Measurements from ENCODE around the gene MDC1. TPM values are rescaled to one million over a fixed set of nuclear protein-coding genes. Genes with fewer than 3 reads are reported as not detected.

Gene MDC1
- total and polyA plus RNA-seq, 5 donors = 11.1 to 26.6 (median 22.4) TPM

GRCh38 chr6:30744054-30744805, 27.1 kb upstream of the MDC1 start, which contains the start of gene IER3:
Gene IER3, minus strand, starts transcription at chr6:30744547. Its CDS starts 29 bp downstream, at chr6:30744518.
- H3K27ac ChIP-seq (ENCODE audit: low read length) = peak within 1 kb of the TSS; percentile 94
- H3K4me3 ChIP-seq (ENCODE audit: low read length) = peak within 1 kb of the TSS; percentile 89
- DNase-seq (peak; percentile 90 to 94 (median 93)), ATAC-seq (peak; percentile 60 to 62)
- H3K27me3 ChIP-seq (ENCODE audit: control insufficient read depth, insufficient read depth) = no peaks in the 10 kb centered on the region
- intact Hi-C loops (cut with DNase I) = loop anchor here (2.0 to 10.0 kb wide), 7 partner anchors 38 to 171 kb away; partner anchors contain the start of genes DDR1 (in 3 of the 4) and VARS2 (in 1 of the 4)
- H3K4me1 ChIP-seq (ENCODE audit: control insufficient read depth, insufficient read depth, low read length) = peaks cover 2% of the 10 kb centered on the region
- under 1% methylated on average over 54 of the region's 54 CpGs for WGBS
- no peaks in the 10 kb centered on the region for H3K9me3 ChIP-seq (ENCODE audit: control insufficient read depth, low read length)

- intact Hi-C loops (cut with DNase I) = loop anchor here (2.0 to 10.0 kb wide), 7 partner anchors 39 to 171 kb away; partner anchors contain the start of genes DDR1 (in 3 of the 4) and VARS2 (in 1 of the 4)
- DNase-seq = peak; percentile 45 to 76 (median 75)
- Histone ChIP-seq H3K27ac (ENCODE audit: low read length) (peak overlapping the region; percentile 94), H3K4me3 (ENCODE audit: low read length) (peak overlapping the region; percentile 89), H3K4me1 (ENCODE audit: control insufficient read depth, insufficient read depth, low read length) (peaks cover 2% of the 10 kb centered on the region), H3K27me3 (ENCODE audit: control insufficient read depth, insufficient read depth) (no peaks in the 10 kb centered on the region), H3K9me3 (ENCODE audit: control insufficient read depth, low read length) (no peaks in the 10 kb centered on the region)
- WGBS = 1% methylated on average over 55 of the region's 55 CpGs
- peak; percentile 10 to 12 for ATAC-seq
Measured at GRCh38 chr6:30743099-30744053, 26.3 kb upstream of the MDC1 start.

GRCh38 chr6:30742316-30743098, 25.4 kb upstream of the MDC1 start, which contains the start of gene FLOT1:
Gene FLOT1, minus strand, starts transcription at chr6:30742687. Its CDS starts 498 bp downstream, at chr6:30742189.
- no peaks in the 10 kb centered on the region for H3K27me3 ChIP-seq (ENCODE audit: control insufficient read depth, insufficient read depth)
- H3K27ac ChIP-seq (ENCODE audit: low read length) = peak within 1 kb of the TSS; percentile 96
- H3K4me1 ChIP-seq (ENCODE audit: control insufficient read depth, insufficient read depth, low read length) = peaks cover 2% of the 10 kb centered on the region
- WGBS = under 1% methylated on average over 66 of the region's 66 CpGs
- ATAC-seq (peak; percentile 93 to 94), DNase-seq (peak; percentile 98 to 99 (median 99))
- peak within 1 kb of the TSS; percentile 89 for H3K4me3 ChIP-seq (ENCODE audit: low read length)
- intact Hi-C loops (cut with DNase I) = loop anchor here (5.0 to 10.0 kb wide), 6 partner anchors 40 to 172 kb away; partner anchors contain the start of genes DDR1 (in 3 of the 4) and VARS2 (in 1 of the 4)
- H3K9me3 ChIP-seq (ENCODE audit: control insufficient read depth, low read length) = no peaks in the 10 kb centered on the region

DNA sequence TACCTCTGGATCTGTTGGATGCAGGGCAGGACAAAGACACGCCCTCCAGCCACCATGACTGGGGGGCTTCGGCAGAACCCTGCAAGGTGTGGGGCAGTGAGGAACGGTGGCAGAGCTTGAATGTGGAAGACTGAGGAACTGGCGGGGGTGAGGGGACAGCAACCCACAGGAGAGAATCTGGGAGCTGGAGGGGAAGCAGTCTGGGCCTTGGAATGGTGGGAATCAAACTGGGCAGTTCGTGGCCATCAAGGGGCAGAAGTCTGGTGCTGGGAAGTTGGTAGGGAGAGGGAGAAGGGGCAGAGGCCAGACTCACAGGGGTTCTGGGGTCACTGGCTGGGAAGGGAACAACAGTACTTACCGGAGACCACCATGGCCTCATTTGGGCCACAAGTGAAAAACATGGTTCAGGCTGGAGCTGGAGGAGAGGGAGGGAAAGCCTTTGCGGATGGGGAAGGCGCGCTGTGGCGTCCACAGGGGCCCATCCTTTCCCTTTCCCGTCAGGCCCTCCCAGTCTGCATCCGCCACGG, 24.8 kb upstream of the MDC1 start:
- H3K9me3 ChIP-seq (ENCODE audit: control insufficient read depth, low read length) = no peaks in the 10 kb centered on the region
- DNase-seq (peak in 1 of 3 donors; percentile 62), ATAC-seq (peak; percentile 49 to 67)
- 7% methylated on average over 13 of the region's 13 CpGs for WGBS
- peak overlapping the region; percentile 96 for H3K27ac ChIP-seq (ENCODE audit: low read length)
- intact Hi-C loops (cut with DNase I) = loop anchor here (5.0 to 10.0 kb wide), 6 partner anchors 40 to 173 kb away; partner anchors contain the start of genes DDR1 (in 3 of the 4) and VARS2 (in 1 of the 4)
- H3K4me3 ChIP-seq (ENCODE audit: low read length) = peak overlapping the region; percentile 89
- H3K27me3 ChIP-seq (ENCODE audit: control insufficient read depth, insufficient read depth) = no peaks in the 10 kb centered on the region
- H3K4me1 ChIP-seq (ENCODE audit: control insufficient read depth, insufficient read depth, low read length) = peaks cover 2% of the 10 kb centered on the region

- peak overlapping the region; percentile 89 for H3K4me3 ChIP-seq (ENCODE audit: low read length)
- ATAC-seq = no peak
Measured at GRCh38 chr6:30741063-30741779, 24.1 kb upstream of the MDC1 start.

DNA sequence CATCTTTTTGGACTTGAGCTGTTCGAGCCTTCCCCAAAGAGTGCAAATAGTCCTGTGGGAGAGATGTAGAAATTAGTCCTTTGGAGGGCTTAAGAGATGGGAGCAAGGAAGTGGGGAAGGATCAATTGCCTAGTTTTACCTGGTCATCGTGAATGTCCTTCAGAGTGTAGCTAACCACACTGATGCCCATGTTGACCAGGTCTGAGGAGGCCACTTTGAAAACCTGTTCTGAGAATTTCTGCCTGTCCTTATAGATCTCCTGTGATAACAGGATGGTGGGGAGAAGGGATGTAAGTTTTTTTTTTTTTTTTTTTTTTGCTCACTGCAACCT, 23.4 kb upstream of the MDC1 start:
- Histone ChIP-seq H3K9me3 (ENCODE audit: control insufficient read depth, low read length) (no peaks in the 10 kb centered on the region), H3K27me3 (ENCODE audit: control insufficient read depth, insufficient read depth) (no peaks in the 10 kb centered on the region), H3K4me3 (ENCODE audit: low read length) (no peak overlapping the region), H3K4me1 (ENCODE audit: control insufficient read depth, insufficient read depth, low read length) (peaks cover 2% of the 10 kb centered on the region), H3K27ac (ENCODE audit: low read length) (no peak overlapping the region)
- no peak for DNase-seq
- WGBS = 88% methylated on average over 2 of the region's 2 CpGs
- intact Hi-C loops (cut with DNase I) = loop anchor here (5.0 to 10.0 kb wide), 6 partner anchors 42 to 174 kb away; partner anchors contain the start of genes DDR1 (in 3 of the 4) and VARS2 (in 1 of the 4)
- no peak for ATAC-seq

More at GRCh38 chr6:30741063-30741779, 24.1 kb upstream of the MDC1 start:
- Histone ChIP-seq H3K4me1 (ENCODE audit: control insufficient read depth, insufficient read depth, low read length) (peaks cover 2% of the 10 kb centered on the region), H3K27me3 (ENCODE audit: control insufficient read depth, insufficient read depth) (no peaks in the 10 kb centered on the region), H3K27ac (ENCODE audit: low read length) (peak overlapping the region; percentile 96), H3K9me3 (ENCODE audit: control insufficient read depth, low read length) (no peaks in the 10 kb centered on the region)
- DNase-seq = peak in 1 of 3 donors; percentile 47
- 64% methylated on average over 8 of the region's 8 CpGs for WGBS
- intact Hi-C loops (cut with DNase I) = loop anchor here (5.0 to 10.0 kb wide), 6 partner anchors 41 to 174 kb away; partner anchors contain the start of genes DDR1 (in 3 of the 4) and VARS2 (in 1 of the 4)

GRCh38 chr6:30738532-30738931, 21.5 kb upstream of the MDC1 start:
- no peak overlapping the region for H3K4me3 ChIP-seq (ENCODE audit: low read length)
- intact Hi-C loops (cut with DNase I) = no loop called here
- WGBS = 82% methylated on average over 6 of the region's 6 CpGs
- no peaks in the 10 kb centered on the region for H3K4me1 ChIP-seq (ENCODE audit: control insufficient read depth, insufficient read depth, low read length)
- no peaks in the 10 kb centered on the region for H3K9me3 ChIP-seq (ENCODE audit: control insufficient read depth, low read length)
- H3K27ac ChIP-seq (ENCODE audit: low read length) = no peak overlapping the region
- ATAC-seq (no peak), DNase-seq (no peak)
- no peaks in the 10 kb centered on the region for H3K27me3 ChIP-seq (ENCODE audit: control insufficient read depth, insufficient read depth)

- no peak overlapping the region for H3K4me3 ChIP-seq (ENCODE audit: low read length)
- intact Hi-C loops (cut with DNase I) = no loop called here
- no peaks in the 10 kb centered on the region for H3K4me1 ChIP-seq (ENCODE audit: control insufficient read depth, insufficient read depth, low read length)
- DNase-seq (no peak), ATAC-seq (no peak)
- 85% methylated on average over 8 of the region's 8 CpGs for WGBS
- H3K9me3 ChIP-seq (ENCODE audit: control insufficient read depth, low read length) = no peaks in the 10 kb centered on the region
- no peak overlapping the region for H3K27ac ChIP-seq (ENCODE audit: low read length)
- H3K27me3 ChIP-seq (ENCODE audit: control insufficient read depth, insufficient read depth) = no peaks in the 10 kb centered on the region
Measured at GRCh38 chr6:30735668-30736314, 18.7 kb upstream of the MDC1 start.
